GM18909 (cell line): ENCODE data around the gene GPR78.
"Not testable (repeated sequence)": the region's sequence is repeated elsewhere in the genome, so short reads cannot be mapped to it uniquely, and the experiment has no call there.

ENCODE experiments used
- ATAC-seq: cut with Tn5 transposase; IDR thresholded peaks from one replicate; pipeline ENCODE4 v1.9.1; 2021; ENCODE audit warnings: mild to moderate bottlenecking; ENCODE audit not compliant: unreplicated experiment, poor library complexity

The GPR78 gene

GRCh38 chr4:8559524-8560264 lies 20.5 kb upstream of the GPR78 start:
- no peak for ATAC-seq

- ATAC-seq = no peak
Measured at GRCh38 chr4:8560265-8561047, 19.7 kb upstream of the GPR78 start.

GRCh38 chr4:8564595-8564994 lies 15.6 kb upstream of the GPR78 start:
- no peak for ATAC-seq

GRCh38 chr4:8568068-8568668 lies 12.0 kb upstream of the GPR78 start:
- no peak for ATAC-seq

- no peak for ATAC-seq
Measured at GRCh38 chr4:8570201-8570600, 10.0 kb upstream of the GPR78 start.

GRCh38 chr4:8571702-8572685 lies 8.2 kb upstream of the GPR78 start:
- ATAC-seq = no peak

GRCh38 chr4:8573266-8573665 lies 6.9 kb upstream of the GPR78 start:
- no peak for ATAC-seq

- ATAC-seq = no peak
Measured at GRCh38 chr4:8574796-8575370, 5.3 kb upstream of the GPR78 start.

- no peak for ATAC-seq
Measured at GRCh38 chr4:8575457-8575856, 4.7 kb upstream of the GPR78 start.

GRCh38 chr4:8576591-8576990 lies 3.6 kb upstream of the GPR78 start:
- ATAC-seq = not testable (repeated sequence)

- no peak for ATAC-seq
Measured at GRCh38 chr4:8577046-8577445, 3.1 kb upstream of the GPR78 start.

- no peak for ATAC-seq
Measured at GRCh38 chr4:8577972-8578371, 2.2 kb upstream of the GPR78 start.

- no peak for ATAC-seq
Measured at GRCh38 chr4:8578717-8579116, 1.5 kb upstream of the GPR78 start.

- ATAC-seq = no peak
Measured at GRCh38 chr4:8579526-8580320, 469 bp upstream of the GPR78 start.

GRCh38 chr4:8581094-8581861 lies 1.1 kb downstream of the GPR78 start:
- no peak for ATAC-seq

GRCh38 chr4:8582016-8582415 lies 1.8 kb downstream of the GPR78 start:
- ATAC-seq = no peak

- ATAC-seq = no peak
Measured at GRCh38 chr4:8582436-8582835, 2.2 kb downstream of the GPR78 start.

- ATAC-seq = no peak
Measured at GRCh38 chr4:8582941-8583654, 2.9 kb downstream of the GPR78 start.
